ENCODE measurements around the gene SGCD.

The SGCD gene

DNA sequence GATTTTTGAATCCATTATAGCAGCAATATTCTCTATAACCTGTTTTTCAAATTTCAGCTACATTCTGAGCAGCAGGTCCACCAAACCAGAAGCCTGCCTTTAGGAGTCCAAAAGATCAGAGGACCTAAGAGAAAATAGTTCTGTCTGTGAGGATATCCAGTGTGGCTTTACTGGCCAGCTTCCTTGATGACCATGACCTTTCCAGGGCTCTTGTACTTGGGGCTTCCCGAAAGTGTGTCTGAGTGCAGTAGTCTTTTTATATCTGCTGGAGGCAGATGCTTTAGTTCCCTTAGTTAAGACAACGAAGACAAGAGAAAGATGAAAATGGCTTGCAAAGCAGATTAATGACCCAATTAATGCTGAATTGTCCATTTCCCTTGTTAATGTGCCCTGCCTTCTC lies 72.4 kb downstream of the SGCD start:
- H3K9me3 Mint-ChIP-seq = no peaks in the 10 kb centered on the region
- no peak overlapping the region for H3K4me3 Mint-ChIP-seq
- H3K27ac Mint-ChIP-seq = no peak overlapping the region
- peaks cover 5% of the 10 kb centered on the region for H3K4me1 Mint-ChIP-seq (ENCODE audit: low read depth)
- no peaks in the 10 kb centered on the region for H3K27me3 Mint-ChIP-seq (ENCODE audit: low read depth)
- DNase-seq (ENCODE audit: low spot score) = no peak
- H3K36me3 Mint-ChIP-seq (ENCODE audit: low read depth) = no peaks in the 10 kb centered on the region

DNA sequence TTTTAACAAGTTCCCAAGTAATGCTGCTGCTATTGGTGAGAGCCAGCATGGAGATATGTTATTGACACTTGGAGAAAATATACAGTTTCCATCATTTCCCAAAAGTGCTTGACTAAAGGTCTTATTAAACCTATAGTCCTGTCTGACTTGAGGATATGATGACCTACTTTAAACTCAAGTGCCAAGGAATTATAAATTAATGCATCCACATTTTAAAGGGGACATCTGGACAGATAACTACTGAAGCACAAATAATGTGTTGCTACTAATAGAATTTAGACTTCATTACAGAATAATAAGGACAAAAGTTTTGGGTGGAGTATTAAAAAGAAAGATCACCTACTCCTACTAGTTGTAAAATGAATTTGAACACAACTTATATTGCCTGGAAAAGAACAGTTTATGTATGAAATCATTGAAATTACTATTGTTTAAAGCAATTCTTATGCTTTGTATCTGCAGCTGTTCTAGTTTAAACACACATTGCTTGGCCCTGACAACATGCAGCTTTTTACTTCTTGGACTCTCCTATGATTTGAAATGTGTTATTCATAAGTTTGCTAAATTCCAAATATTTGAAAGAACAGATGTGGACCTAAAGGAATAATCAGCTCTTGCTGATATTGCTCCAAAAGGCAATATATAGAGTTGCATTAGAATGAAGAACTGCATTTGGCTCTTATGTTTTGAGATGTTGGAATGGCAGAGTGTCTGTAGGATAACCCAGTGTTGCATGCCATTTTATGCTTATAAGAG lies 73.4 kb downstream of the SGCD start:
- Mint-ChIP-seq H3K27me3 (ENCODE audit: low read depth) (no peaks in the 10 kb centered on the region), H3K4me1 (ENCODE audit: low read depth) (peaks cover 5% of the 10 kb centered on the region), H3K9me3 (no peaks in the 10 kb centered on the region), H3K36me3 (ENCODE audit: low read depth) (no peaks in the 10 kb centered on the region), H3K4me3 (no peak overlapping the region), H3K27ac (no peak overlapping the region)
- DNase-seq (ENCODE audit: low spot score) = no peak

DNA sequence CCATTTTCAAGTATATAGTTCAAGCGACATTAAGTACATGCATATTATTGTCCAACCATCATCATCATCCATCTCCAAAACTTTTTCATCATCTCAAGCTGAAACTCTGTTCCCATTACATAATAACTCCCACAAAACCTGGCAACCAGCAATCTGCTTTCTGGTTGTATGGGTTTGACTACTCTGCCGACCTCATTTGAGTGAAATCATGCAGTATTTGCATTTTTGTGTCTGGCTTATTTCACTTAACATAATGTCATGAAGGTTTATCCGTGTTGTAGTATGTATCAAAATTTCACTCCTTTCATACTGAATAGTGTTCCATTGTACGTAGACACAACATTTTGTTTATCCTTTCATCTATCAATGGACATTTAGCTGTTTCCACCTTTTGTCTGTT lies 74.8 kb downstream of the SGCD start:
- peaks cover 5% of the 10 kb centered on the region for H3K4me1 Mint-ChIP-seq (ENCODE audit: low read depth)
- no peaks in the 10 kb centered on the region for H3K36me3 Mint-ChIP-seq (ENCODE audit: low read depth)
- peaks cover 2% of the 10 kb centered on the region for H3K27me3 Mint-ChIP-seq (ENCODE audit: low read depth)
- H3K9me3 Mint-ChIP-seq = no peaks in the 10 kb centered on the region
- no peak overlapping the region for H3K27ac Mint-ChIP-seq
- no peak for DNase-seq (ENCODE audit: low spot score)
- no peak overlapping the region for H3K4me3 Mint-ChIP-seq

DNA sequence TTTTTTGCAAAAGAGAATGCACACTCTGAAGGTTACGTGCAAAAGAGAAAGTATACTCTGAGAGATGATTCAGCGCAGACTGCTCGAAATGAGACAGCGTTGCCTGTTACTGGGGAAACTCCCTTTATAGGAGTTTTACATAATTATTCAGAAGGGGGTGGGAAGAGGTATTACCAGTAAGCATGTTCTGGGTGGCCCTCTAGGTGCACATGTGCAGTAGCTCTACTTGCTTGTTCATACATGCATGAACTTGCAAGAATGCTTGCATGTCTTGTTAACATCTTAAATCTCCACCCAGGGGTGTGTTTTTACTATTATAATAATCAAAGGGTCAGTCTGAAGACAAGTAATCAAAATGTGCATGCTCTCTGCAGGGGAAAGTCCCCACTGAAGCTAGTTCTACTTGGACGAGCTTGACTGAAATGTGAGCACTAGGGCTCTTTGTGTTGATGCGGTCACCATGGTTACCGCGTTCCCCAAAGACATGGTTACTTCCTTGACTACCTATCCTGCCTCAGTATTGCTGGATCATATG lies 75.5 kb downstream of the SGCD start:
- Mint-ChIP-seq H3K4me3 (no peak overlapping the region), H3K4me1 (ENCODE audit: low read depth) (peaks cover 5% of the 10 kb centered on the region), H3K9me3 (no peaks in the 10 kb centered on the region), H3K27me3 (ENCODE audit: low read depth) (peaks cover 2% of the 10 kb centered on the region), H3K27ac (no peak overlapping the region), H3K36me3 (ENCODE audit: low read depth) (no peaks in the 10 kb centered on the region)
- peak; percentile 31 for DNase-seq (ENCODE audit: low spot score)

DNA sequence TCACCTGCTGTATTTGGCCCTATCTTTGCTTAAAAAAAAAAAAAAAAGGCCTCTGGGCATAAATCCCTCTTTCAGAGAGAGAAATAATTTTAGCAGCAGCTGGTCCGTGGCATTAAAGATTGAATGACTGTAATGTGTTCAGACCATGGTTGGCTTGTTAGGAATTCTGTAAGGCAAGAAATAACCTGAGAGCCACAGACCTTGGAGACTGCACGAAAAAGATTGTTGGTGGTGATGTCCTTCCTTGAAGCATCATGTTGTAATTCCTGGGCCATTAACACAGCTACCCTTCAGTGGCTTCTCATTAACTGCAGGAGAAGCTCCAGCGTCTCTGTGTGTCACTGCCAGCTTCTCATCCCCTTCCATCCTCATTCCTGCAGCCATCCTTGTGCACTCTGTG lies 79.0 kb downstream of the SGCD start:
- peaks cover 5% of the 10 kb centered on the region for H3K4me1 Mint-ChIP-seq (ENCODE audit: low read depth)
- no peaks in the 10 kb centered on the region for H3K36me3 Mint-ChIP-seq (ENCODE audit: low read depth)
- DNase-seq (ENCODE audit: low spot score) = no peak
- no peak overlapping the region for H3K27ac Mint-ChIP-seq
- no peak overlapping the region for H3K4me3 Mint-ChIP-seq
- peaks cover 7% of the 10 kb centered on the region for H3K27me3 Mint-ChIP-seq (ENCODE audit: low read depth)
- H3K9me3 Mint-ChIP-seq = no peaks in the 10 kb centered on the region

DNA sequence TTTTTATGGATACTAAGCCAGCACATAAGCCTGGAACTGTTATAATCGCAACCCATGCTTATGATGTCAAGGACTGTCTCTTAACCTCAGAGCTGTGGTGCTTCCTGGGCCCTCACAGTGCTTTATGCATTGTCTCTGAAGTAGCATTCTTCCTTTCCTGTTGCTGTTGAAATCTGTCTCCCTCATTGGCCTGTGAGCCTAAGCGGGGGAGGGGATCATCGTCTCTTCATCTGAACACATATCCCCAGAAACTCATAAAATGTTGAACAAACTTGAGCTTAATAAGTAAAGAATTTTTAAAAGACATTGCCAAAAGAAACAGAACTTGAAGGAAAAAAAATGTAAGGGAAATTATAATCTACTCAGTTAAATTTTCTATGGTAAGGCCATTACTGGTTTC lies 80.3 kb downstream of the SGCD start:
- Mint-ChIP-seq H3K4me1 (ENCODE audit: low read depth) (peaks cover under 1% of the 10 kb centered on the region), H3K27me3 (ENCODE audit: low read depth) (peaks cover 8% of the 10 kb centered on the region), H3K9me3 (no peaks in the 10 kb centered on the region), H3K36me3 (ENCODE audit: low read depth) (no peaks in the 10 kb centered on the region), H3K27ac (no peak overlapping the region), H3K4me3 (no peak overlapping the region)
- DNase-seq (ENCODE audit: low spot score) = no peak

DNA sequence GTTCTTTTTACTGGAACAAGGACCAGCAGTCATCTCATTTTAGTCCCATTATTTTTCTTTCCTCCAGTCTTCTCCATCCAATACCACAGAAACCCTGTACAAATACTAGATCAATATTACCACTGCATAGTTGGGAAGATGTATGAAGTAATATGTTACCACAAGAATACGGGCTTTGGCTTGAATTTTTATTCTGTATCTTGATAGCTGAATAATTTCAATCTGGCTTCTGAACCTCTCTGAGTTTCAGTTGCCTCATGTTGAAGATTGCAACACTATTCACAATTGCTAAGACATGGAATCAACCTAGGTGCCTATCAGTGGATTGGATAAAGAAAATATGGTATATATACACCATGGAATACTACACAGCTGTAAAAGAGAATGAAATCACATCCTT lies 82.9 kb downstream of the SGCD start:
- no peaks in the 10 kb centered on the region for H3K4me1 Mint-ChIP-seq (ENCODE audit: low read depth)

DNA sequence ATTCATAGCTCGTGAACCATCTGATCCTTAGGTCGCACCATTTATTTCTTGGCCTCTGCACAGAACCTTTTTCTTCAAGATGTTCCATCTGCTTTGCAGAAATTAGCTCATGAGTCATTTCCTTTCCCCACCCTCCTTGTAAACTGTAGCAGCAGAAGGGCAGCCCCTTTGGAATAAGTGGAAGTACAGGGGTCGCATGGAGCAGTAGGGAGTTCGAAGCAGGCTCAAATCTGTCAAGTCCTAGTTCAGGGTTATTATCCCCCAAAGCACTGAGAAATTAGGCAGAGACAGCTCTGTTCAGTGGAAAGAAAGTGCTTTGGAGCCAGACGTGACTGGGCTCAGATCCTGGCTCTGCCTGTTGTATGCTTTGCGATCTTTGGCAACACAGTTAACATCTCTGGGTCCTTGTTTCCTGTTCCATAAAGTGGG lies 84.2 kb downstream of the SGCD start:
- Mint-ChIP-seq H3K4me1 (ENCODE audit: low read depth) (no peaks in the 10 kb centered on the region), H3K27ac (no peak overlapping the region), H3K4me3 (no peak overlapping the region), H3K36me3 (ENCODE audit: low read depth) (no peaks in the 10 kb centered on the region), H3K9me3 (no peaks in the 10 kb centered on the region), H3K27me3 (ENCODE audit: low read depth) (peaks cover 6% of the 10 kb centered on the region)
- no peak for DNase-seq (ENCODE audit: low spot score)

More for the DNA sequence above, 82.9 kb downstream of the SGCD start:
- no peak overlapping the region for H3K4me3 Mint-ChIP-seq
- H3K36me3 Mint-ChIP-seq (ENCODE audit: low read depth) = no peaks in the 10 kb centered on the region
- no peaks in the 10 kb centered on the region for H3K9me3 Mint-ChIP-seq
- H3K27me3 Mint-ChIP-seq (ENCODE audit: low read depth) = peaks cover 8% of the 10 kb centered on the region
- DNase-seq (ENCODE audit: low spot score) = no peak
- no peak overlapping the region for H3K27ac Mint-ChIP-seq

DNA sequence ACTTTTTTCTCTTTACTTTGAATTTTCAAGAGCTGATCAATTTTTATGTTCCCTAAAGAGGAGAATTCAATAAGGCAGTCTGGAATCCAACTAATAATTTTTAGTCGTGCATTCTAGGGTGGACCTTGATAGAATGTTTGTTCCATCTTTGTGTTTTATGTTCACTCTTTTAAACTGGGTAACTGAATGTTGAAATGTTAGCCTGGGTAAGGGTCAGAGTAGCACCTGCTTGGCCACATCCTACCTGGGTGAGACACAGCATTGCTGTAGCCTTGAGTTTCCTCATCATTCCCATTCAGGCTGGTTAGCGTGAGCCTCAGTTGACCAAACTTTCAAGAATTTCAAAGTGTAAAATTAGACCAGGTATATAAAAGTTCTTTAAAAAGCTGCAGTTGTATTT lies 85.0 kb downstream of the SGCD start:
- Mint-ChIP-seq H3K27ac (no peak overlapping the region), H3K9me3 (no peaks in the 10 kb centered on the region), H3K36me3 (ENCODE audit: low read depth) (no peaks in the 10 kb centered on the region)

DNA sequence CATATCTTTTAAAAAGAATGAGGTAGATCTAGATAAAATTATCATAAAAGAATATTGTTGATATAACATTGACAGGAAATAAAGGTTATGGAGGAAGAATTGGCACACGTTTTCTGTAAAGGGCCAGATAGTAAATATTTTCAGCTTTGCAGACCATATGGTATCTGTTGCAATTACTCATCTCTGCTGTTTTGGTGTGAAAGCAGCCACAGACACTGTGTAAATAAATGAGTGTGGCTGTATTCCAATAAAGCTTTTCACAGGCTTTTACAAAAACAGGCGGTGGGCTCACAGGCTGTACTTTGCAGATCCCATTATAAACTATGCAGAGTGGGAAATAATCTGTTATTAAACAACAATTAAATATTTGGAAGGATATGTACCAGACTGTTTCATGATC lies 87.4 kb downstream of the SGCD start:
- Mint-ChIP-seq H3K36me3 (ENCODE audit: low read depth) (no peaks in the 10 kb centered on the region), H3K4me1 (ENCODE audit: low read depth) (no peaks in the 10 kb centered on the region), H3K4me3 (no peak overlapping the region), H3K27ac (no peak overlapping the region), H3K27me3 (ENCODE audit: low read depth) (peaks cover 3% of the 10 kb centered on the region), H3K9me3 (no peaks in the 10 kb centered on the region)
- DNase-seq (ENCODE audit: low spot score) = no peak

More for the DNA sequence above, 85.0 kb downstream of the SGCD start:
- no peak for DNase-seq (ENCODE audit: low spot score)
- H3K4me3 Mint-ChIP-seq = no peak overlapping the region
- no peaks in the 10 kb centered on the region for H3K4me1 Mint-ChIP-seq (ENCODE audit: low read depth)
- H3K27me3 Mint-ChIP-seq (ENCODE audit: low read depth) = peaks cover 6% of the 10 kb centered on the region

DNA sequence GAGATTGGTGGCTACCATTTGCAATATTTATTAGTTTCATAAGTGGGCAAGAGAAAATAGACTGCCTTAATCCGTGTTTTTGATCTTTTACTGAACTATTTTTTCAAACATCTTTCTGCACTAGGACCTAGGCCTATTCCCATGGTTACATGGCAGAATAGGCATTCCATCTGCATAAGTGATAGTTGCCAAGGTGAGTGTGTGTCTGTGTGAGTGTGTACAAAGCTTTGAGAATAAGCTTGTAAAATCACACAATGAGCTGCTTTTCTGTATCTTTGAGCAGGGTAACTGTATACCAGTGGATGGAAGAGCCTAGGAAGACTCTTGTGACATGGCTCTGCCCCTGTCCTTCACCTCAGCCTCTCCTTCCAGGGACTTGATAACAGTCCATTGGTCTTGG lies 92.7 kb downstream of the SGCD start:
- DNase-seq (ENCODE audit: low spot score) = no peak
- no peaks in the 10 kb centered on the region for H3K36me3 Mint-ChIP-seq (ENCODE audit: low read depth)
- no peak overlapping the region for H3K4me3 Mint-ChIP-seq
- H3K27me3 Mint-ChIP-seq (ENCODE audit: low read depth) = peaks cover 2% of the 10 kb centered on the region
- H3K27ac Mint-ChIP-seq = no peak overlapping the region
- no peaks in the 10 kb centered on the region for H3K9me3 Mint-ChIP-seq
- H3K4me1 Mint-ChIP-seq (ENCODE audit: low read depth) = no peaks in the 10 kb centered on the region

DNA sequence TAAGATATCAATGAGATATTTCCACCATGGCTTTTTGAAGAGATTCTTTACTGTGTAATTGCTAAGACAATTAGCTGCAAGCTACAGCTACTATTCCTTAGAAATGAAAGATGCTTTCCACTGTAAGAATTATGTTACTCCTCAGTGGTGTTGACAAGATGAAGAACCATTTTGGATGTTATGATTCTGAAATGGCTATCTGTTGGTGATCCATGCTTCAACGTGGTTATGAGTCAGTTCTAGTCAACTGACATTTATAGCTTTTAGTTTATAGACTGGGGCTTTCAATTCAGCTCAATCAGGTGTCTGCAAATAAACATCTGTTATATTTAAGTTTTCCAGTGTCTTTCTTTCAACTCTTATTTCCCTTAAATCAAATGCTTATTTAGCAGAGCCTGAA lies 93.7 kb downstream of the SGCD start:
- DNase-seq (ENCODE audit: low spot score) = no peak
- no peak overlapping the region for H3K27ac Mint-ChIP-seq
- no peaks in the 10 kb centered on the region for H3K9me3 Mint-ChIP-seq
- no peaks in the 10 kb centered on the region for H3K4me1 Mint-ChIP-seq (ENCODE audit: low read depth)
- H3K36me3 Mint-ChIP-seq (ENCODE audit: low read depth) = no peaks in the 10 kb centered on the region
- H3K4me3 Mint-ChIP-seq = no peak overlapping the region
- H3K27me3 Mint-ChIP-seq (ENCODE audit: low read depth) = peaks cover 2% of the 10 kb centered on the region

DNA sequence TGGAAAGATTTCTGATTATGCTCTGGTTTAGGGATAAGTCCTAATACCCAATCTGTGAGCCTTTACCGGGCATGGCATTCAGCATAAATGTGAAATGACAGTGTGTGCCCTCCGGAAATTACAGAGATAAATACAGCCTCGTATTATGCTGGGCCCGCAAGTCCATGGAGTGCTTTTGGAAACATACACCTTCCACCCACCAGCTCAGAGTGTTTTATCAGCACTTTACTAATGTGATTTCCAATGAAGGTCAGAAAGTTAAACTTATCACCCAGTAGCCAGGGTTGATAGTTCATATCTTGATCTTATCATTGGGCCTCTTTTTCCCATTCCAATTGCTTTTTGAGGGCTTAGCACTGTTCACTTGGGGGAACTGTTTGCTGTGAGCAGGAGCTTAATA lies 94.8 kb downstream of the SGCD start:
- no peak for DNase-seq (ENCODE audit: low spot score)
- H3K4me3 Mint-ChIP-seq = no peak overlapping the region
- H3K4me1 Mint-ChIP-seq (ENCODE audit: low read depth) = no peaks in the 10 kb centered on the region
- H3K9me3 Mint-ChIP-seq = no peaks in the 10 kb centered on the region
- no peaks in the 10 kb centered on the region for H3K36me3 Mint-ChIP-seq (ENCODE audit: low read depth)
- H3K27me3 Mint-ChIP-seq (ENCODE audit: low read depth) = peaks cover 6% of the 10 kb centered on the region
- H3K27ac Mint-ChIP-seq = no peak overlapping the region

DNA sequence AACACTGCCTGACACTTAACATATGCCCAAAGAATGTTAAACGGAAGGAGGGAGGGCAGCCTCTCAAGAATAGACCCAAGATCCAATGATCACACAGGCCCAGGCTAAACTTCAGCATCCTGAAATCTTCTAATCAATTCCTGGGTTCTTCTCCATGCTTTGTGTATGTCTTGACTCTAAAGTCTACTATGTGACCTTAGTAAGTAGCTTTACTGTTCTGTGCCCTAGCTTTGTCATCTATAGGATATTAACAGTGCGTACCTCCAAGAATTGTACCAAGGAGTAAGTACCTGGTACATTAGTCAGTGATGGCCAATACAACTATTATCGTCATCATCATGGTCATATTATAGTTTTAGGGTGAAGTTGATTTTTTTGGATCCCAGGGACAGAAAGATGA lies 96.6 kb downstream of the SGCD start:
- H3K27ac Mint-ChIP-seq = no peak overlapping the region
- DNase-seq (ENCODE audit: low spot score) = no peak
- peaks cover 6% of the 10 kb centered on the region for H3K27me3 Mint-ChIP-seq (ENCODE audit: low read depth)
- no peaks in the 10 kb centered on the region for H3K9me3 Mint-ChIP-seq
- H3K4me3 Mint-ChIP-seq = no peak overlapping the region
- H3K36me3 Mint-ChIP-seq (ENCODE audit: low read depth) = no peaks in the 10 kb centered on the region
- no peaks in the 10 kb centered on the region for H3K4me1 Mint-ChIP-seq (ENCODE audit: low read depth)

DNA sequence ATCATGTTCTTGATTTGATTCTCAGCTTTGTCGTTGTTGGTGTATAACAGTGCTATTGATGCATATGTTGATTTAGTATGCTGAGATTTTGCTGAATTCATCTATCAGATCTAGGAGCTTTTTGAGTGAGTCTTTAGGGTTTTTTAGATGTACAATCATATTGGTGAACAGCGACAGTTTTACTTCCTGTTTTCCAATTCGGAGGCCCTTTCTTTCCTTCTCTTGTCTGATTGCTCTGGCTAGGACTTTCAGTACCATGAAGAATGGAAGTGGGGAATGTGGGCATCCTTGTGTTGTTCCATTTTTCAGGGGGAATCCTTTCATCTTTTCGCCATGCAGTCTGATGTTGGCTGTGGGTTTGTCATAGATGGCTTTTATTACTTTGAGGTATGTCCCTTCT lies 100.4 kb downstream of the SGCD start:
- Mint-ChIP-seq H3K36me3 (ENCODE audit: low read depth) (no peaks in the 10 kb centered on the region), H3K4me1 (ENCODE audit: low read depth) (no peaks in the 10 kb centered on the region), H3K27me3 (ENCODE audit: low read depth) (peaks cover 12% of the 10 kb centered on the region), H3K4me3 (no peak overlapping the region), H3K27ac (no peak overlapping the region), H3K9me3 (no peaks in the 10 kb centered on the region)
- DNase-seq (ENCODE audit: low spot score) = no peak

Data from T-helper 2 cell treated with Interferon-gamma antibody and Interleukin-4, amounts not matched to agents 5 μg/mL and 100 μg/mL, for 36 hours (primary cell).